GM12892 (cell line): ENCODE data around the gene OR6A2.

Source experiments
- POLR2A ChIP-seq: IDR thresholded peaks from 2 replicates; pipeline ENCODE4 v1.6.1; 2011; ENCODE audit warnings: low read depth, low read length, control low read depth
- POLR2AphosphoS5 ChIP-seq: IDR thresholded peaks from 2 replicates; pipeline ENCODE4 v1.6.1; 2011; ENCODE audit warnings: low read depth, low read length, control low read depth
- TAF1 ChIP-seq: IDR thresholded peaks from 2 replicates; pipeline ENCODE4 v1.6.1; 2011; ENCODE audit warnings: low read depth, mild to moderate bottlenecking, control low read depth, low read length, borderline replicate concordance

DNA sequence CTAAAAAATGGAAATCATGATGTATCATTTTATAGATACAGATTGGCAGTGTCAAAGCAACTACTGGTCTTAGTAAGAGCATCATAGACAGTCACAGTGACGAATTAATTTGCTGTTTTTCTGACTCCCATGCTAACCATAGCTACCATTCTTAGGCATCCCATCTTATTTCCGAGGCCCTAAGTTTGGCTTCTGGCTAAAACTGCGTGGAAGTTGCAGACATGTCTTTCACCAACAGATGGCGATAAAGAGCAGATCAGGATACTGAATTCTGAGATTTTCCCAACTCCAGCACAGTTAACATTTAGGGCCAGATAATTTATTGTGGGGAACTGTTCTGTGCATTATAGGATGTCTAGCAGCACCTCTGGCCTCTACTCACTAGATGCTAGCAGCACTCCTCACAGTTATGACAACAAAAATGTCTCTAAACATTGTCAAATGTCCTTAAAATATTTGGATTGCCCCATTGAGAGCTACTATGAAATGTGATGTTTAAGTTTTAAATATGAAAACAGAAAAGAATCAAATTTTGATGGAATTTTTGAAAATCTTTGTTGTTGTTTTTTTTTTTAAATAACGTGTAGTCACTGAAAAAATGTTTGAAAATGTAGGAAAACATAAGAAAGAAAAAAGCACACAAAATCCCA is 44.1 kb downstream of the OR6A2 start:
- TF ChIP-seq POLR2AphosphoS5 (no peak), POLR2A (no peak), TAF1 (no peak)
